Ishikawa (cell line): ENCODE data around the gene AHNAK2.

Experiments
- CEBPB ChIP-seq: IDR thresholded peaks from 2 replicates; pipeline ENCODE4 v1.6.1; 2012
- CREB1 ChIP-seq: IDR thresholded peaks from 2 replicates; pipeline ENCODE4 v1.6.1; 2012; ENCODE audit warnings: low read depth
- EGR1 ChIP-seq: IDR thresholded peaks from 2 replicates; pipeline ENCODE4 v1.6.1; 2012
- EP300 ChIP-seq: IDR thresholded peaks from 2 replicates; pipeline ENCODE4 v1.6.1; 2012; ENCODE audit warnings: borderline replicate concordance
- FOXM1 ChIP-seq: IDR thresholded peaks from 2 replicates; pipeline ENCODE4 v1.6.1; 2012; ENCODE audit warnings: low read depth, borderline replicate concordance
- NFIC ChIP-seq: IDR thresholded peaks from 2 replicates; pipeline ENCODE4 v1.6.1; 2012
- RAD21 ChIP-seq: IDR thresholded peaks from 2 replicates; pipeline ENCODE4 v1.6.1; 2012; ENCODE audit warnings: low read depth
- TAF1 ChIP-seq: IDR thresholded peaks from 2 replicates; pipeline ENCODE4 v1.6.1; 2012; ENCODE audit warnings: low read depth, mild to moderate bottlenecking
- TCF12 ChIP-seq: IDR thresholded peaks from 2 replicates; pipeline ENCODE4 v1.6.1; 2012; ENCODE audit warnings: low read depth
- TEAD4 ChIP-seq: IDR thresholded peaks from 2 replicates; pipeline ENCODE4 v1.6.1; 2012
- YY1 ChIP-seq: IDR thresholded peaks from 2 replicates; pipeline ENCODE4 v1.6.1; 2012; ENCODE audit warnings: low read depth
- ZBTB7A ChIP-seq: IDR thresholded peaks from 2 replicates; pipeline ENCODE4 v1.6.1; 2012; ENCODE audit warnings: low read depth
- TF ChIP-seq, protein P1 (sequence below): IDR thresholded peaks from 2 replicates; pipeline ENCODE4 v1.6.1; 2012; ENCODE audit warnings: low read depth, mild to moderate bottlenecking
- TF ChIP-seq, protein P2 (sequence below): IDR thresholded peaks from 2 replicates; pipeline ENCODE4 v1.6.1; 2012
- TF ChIP-seq, protein P3 (sequence below): IDR thresholded peaks from 2 replicates; pipeline ENCODE4 v1.6.1; 2012

AHNAK2 gene

DNA sequence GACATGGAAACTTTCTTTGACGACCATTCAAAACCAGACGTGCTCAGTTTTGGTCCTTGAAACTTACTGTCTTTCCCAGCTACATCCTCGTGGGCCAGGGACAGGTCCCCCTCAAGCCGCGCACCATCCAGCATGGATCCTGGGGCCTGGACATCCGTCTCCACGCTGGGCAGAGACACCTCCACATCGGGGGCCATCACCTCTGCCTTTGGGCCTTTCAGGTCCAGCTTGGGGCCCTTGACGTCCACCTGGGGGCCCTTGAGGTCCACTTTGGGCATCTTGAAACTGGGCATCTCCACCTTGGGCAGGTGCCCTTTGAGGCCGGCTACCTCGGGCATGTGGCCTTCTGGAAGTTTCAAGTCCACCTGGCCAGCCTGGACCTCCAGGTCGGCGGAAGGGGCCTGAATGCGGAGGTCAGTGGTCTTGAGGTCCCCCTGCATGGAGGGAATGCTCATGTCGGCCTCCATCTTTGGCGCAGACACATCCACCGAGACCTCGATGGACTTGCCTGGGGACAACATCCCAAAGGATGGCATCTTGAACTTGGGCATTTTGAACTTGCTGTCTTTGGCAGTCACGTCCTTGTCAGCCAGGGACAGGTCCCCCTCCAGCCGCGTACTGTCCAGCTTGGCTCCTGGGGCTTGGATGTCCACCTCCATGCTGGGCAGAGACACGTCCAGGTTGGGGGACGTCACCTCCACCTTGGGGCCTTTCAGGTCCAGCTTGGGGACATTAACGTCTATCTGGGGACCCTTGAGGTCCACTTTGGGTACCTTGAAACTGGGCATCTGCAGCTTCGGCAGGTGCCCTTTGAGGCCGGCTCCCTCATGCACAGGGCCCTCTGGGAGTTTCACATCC is 36.4 kb downstream of the AHNAK2 start:
- no peak for TF ChIP-seq EP300
- no peak for TF ChIP-seq CEBPB
- no peak for TF ChIP-seq FOXM1
- TF ChIP-seq, protein P1, sequence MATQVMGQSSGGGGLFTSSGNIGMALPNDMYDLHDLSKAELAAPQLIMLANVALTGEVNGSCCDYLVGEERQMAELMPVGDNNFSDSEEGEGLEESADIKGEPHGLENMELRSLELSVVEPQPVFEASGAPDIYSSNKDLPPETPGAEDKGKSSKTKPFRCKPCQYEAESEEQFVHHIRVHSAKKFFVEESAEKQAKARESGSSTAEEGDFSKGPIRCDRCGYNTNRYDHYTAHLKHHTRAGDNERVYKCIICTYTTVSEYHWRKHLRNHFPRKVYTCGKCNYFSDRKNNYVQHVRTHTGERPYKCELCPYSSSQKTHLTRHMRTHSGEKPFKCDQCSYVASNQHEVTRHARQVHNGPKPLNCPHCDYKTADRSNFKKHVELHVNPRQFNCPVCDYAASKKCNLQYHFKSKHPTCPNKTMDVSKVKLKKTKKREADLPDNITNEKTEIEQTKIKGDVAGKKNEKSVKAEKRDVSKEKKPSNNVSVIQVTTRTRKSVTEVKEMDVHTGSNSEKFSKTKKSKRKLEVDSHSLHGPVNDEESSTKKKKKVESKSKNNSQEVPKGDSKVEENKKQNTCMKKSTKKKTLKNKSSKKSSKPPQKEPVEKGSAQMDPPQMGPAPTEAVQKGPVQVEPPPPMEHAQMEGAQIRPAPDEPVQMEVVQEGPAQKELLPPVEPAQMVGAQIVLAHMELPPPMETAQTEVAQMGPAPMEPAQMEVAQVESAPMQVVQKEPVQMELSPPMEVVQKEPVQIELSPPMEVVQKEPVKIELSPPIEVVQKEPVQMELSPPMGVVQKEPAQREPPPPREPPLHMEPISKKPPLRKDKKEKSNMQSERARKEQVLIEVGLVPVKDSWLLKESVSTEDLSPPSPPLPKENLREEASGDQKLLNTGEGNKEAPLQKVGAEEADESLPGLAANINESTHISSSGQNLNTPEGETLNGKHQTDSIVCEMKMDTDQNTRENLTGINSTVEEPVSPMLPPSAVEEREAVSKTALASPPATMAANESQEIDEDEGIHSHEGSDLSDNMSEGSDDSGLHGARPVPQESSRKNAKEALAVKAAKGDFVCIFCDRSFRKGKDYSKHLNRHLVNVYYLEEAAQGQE = no peak
- no peak for TF ChIP-seq TEAD4
- no peak for TF ChIP-seq CREB1
- TF ChIP-seq, protein P2, sequence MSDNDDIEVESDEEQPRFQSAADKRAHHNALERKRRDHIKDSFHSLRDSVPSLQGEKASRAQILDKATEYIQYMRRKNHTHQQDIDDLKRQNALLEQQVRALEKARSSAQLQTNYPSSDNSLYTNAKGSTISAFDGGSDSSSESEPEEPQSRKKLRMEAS = no peak

DNA sequence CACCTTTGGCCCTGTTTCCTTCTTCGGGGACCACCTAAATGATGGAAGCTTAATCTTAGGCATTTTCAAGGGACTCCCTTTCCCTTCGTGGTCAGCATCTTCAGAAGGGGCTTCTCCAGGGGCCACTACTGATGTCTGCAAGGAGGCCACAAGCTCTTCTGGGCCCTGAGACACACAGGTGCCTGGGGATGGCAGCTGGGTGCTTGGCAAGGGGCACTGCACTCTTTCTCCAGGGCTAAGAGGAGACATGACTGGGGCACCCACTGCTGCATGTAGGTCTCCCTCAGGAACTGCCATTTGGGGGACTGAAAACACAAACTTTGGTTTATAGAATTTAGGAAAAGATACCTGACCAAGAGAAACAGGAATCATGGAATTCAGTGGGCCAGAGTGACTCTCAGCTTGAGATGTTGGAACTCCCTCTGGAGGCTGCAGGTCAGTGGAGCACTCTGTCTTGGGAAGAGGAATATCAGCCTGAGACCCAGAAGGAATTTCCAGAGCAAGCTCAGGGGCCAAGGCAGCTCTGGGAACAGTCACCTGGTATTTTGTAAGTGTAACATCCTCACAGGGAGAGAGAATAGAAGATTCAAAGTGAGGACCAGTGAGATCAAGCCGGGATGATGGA is 37.5 kb downstream of the AHNAK2 start:
- peak; percentile 39; the same call in 1 of the 2 replicates for TF ChIP-seq RAD21
- no peak for TF ChIP-seq ZBTB7A
- no peak for TF ChIP-seq TAF1
- no peak for TF ChIP-seq NFIC
- no peak for TF ChIP-seq EGR1

DNA sequence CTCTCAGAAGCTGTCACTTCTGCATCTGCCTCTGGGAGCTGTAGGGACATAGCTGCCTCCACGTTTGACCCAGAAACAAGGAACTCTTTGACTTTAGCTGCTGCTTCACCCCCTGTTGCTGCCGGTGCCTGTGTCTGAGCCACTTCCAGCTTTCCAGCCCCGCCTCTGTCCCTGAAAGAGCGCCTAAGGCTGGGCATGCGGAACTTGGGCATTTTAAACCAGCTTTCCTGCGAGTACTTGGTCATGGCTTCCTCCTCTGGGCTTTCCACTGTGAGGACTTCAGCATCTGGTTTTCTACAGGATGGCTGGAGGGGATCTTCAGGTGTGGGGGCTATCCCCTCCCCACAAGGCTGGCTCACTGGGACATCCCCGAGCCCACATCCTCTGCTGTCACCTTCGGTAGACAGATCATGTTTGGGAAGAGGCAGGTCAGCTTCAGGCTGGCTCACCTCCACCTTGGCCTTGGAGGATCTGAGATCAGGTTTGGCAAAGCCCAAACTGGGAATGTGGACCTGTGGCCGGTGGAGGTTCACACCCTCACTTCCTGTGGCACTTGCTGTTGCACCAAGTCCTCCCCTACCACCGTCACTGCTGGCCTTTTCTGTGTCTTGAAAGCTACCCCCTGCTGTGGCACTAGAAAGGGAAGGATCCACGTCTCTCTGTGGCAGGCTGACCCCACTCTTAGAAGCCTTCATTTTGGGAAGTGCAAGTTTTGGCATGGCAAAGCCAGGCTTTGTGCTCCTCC is 38.3 kb downstream of the AHNAK2 start:
- TF ChIP-seq, protein P1 = no peak
- TF ChIP-seq CREB1 (no peak), CEBPB (no peak), NFIC (no peak), EP300 (no peak)
- TF ChIP-seq, protein P3, sequence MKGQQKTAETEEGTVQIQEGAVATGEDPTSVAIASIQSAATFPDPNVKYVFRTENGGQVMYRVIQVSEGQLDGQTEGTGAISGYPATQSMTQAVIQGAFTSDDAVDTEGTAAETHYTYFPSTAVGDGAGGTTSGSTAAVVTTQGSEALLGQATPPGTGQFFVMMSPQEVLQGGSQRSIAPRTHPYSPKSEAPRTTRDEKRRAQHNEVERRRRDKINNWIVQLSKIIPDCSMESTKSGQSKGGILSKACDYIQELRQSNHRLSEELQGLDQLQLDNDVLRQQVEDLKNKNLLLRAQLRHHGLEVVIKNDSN = no peak

DNA sequence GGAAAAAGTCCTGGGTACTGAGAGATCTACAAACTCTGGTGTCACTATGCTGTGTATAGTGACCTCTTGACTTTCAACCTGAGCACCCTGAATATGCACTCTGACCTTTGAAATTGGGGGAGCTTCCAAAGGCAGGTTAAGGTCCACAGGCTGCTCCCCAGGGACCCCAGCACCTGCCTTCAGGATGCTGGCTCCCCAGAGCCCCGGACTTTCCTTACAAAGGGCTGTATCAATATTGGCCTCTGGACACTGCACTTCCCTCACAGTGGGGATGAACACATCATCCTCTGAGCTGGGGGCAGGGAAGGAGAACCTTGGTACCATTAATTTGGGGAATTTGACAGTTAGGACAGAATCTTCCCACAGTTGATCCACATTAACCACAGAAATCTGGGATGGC is 39.2 kb downstream of the AHNAK2 start:
- no peak for TF ChIP-seq CEBPB
- no peak for TF ChIP-seq TEAD4
- TF ChIP-seq EP300 = no peak

DNA sequence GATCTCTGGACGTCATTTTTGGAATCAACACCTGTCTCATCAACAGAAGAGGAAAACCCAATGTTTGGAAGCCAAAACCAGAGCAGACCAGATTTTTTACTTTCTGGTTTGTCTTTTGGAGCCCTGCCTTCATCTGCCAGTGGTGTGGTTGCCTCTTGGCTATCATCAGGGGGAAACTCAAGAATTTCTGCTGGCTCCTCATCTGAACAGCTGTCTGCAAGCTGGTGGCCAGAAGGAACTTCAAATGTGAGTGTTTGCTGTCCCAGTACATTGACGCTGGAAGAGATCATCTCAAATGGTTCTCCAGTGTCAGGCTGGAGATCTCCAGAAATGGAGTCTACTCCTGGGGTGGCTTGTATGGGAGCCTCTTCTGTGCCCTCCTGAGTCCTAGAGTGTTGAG is 39.7 kb downstream of the AHNAK2 start:
- TF ChIP-seq TCF12 = no peak
- TF ChIP-seq CREB1 = no peak
- TF ChIP-seq TAF1 = no peak
- no peak for TF ChIP-seq RAD21
- no peak for TF ChIP-seq TEAD4
- TF ChIP-seq, protein P2 = no peak
- TF ChIP-seq YY1 = no peak

DNA sequence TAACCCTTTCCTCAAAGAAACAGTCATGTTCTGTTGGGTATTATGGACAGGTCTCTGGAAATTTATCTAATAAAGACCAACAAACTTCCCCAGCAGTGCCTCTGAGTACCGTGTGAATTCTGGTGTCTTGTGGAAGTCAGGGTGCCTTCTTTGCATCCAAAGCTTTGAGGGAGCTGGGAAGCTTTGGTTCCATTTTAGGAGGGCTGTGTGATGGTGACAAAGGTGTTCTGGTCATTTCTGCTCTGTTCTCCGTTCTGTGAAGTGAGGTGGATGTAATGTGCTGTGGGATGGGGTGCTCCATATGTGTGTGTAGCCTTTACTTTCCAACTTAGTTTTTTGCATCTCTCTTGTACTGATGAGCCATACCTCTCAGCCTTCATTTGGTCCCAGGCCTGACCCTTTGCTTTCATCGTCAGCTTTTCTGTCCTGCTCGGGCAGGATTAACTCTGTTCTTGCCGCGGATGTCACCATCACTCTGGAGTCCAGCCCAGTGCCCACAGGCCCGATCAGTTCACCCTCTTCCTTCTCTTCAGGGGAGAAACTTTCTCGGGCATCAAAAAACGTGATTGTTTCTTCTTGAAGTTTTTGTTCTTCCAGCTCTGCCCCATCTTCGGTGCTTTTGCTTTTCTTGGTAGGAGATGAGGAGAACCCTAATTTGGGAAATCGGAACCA is 40.3 kb downstream of the AHNAK2 start:
- TF ChIP-seq, protein P3 = no peak
- no peak for TF ChIP-seq YY1
- no peak for TF ChIP-seq FOXM1
- TF ChIP-seq TEAD4 = no peak
- TF ChIP-seq EGR1 = no peak
- no peak for TF ChIP-seq TCF12
- no peak for TF ChIP-seq EP300
